ENCODE results near the gene BRD4. TPM values are rescaled to one million over a fixed set of nuclear protein-coding genes. Genes with fewer than 3 reads are reported as not detected.

The BRD4 gene
- total RNA-seq, 1 donor from 2014 or later: 152 TPM

DNA sequence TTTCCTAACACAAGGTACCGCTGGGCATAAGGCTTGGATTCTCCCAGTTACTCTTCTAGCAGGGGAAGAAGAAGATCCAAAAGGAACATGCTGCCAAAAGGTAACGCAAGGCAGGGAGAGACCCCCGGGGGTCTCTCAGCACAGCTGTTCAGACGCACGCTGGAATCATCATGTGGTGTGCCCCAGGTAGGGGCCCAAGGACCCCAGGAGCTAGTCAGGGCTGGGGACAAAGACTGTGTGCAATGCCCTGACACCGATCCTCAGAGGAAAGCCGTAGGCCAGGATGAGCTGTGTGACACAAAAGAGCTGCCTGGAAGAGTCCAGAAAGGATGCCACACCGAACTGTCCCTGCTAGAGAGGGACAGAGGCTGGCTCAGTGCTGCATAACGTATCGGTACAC lies 77.8 kb downstream of the BRD4 start:
- H3K36me3 Mint-ChIP-seq (ENCODE audit: low read depth): peaks cover 6% of the 10 kb centered on the region
- peaks cover 12% of the 10 kb centered on the region for H3K4me1 Mint-ChIP-seq
- DNase-seq (ENCODE audit: low read depth, low spot score): no peak
- H3K9me3 Mint-ChIP-seq: no peaks in the 10 kb centered on the region
- TF ChIP-seq, protein P1, sequence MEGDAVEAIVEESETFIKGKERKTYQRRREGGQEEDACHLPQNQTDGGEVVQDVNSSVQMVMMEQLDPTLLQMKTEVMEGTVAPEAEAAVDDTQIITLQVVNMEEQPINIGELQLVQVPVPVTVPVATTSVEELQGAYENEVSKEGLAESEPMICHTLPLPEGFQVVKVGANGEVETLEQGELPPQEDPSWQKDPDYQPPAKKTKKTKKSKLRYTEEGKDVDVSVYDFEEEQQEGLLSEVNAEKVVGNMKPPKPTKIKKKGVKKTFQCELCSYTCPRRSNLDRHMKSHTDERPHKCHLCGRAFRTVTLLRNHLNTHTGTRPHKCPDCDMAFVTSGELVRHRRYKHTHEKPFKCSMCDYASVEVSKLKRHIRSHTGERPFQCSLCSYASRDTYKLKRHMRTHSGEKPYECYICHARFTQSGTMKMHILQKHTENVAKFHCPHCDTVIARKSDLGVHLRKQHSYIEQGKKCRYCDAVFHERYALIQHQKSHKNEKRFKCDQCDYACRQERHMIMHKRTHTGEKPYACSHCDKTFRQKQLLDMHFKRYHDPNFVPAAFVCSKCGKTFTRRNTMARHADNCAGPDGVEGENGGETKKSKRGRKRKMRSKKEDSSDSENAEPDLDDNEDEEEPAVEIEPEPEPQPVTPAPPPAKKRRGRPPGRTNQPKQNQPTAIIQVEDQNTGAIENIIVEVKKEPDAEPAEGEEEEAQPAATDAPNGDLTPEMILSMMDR (conservative IDR thresholded peaks at IDR 0.05): no peak
- no peaks in the 10 kb centered on the region for H3K27me3 Mint-ChIP-seq (ENCODE audit: low read depth)
- no peak overlapping the region for H3K4me3 Mint-ChIP-seq
- no peak overlapping the region for H3K27ac Mint-ChIP-seq (ENCODE audit: unreplicated experiment)

DNA sequence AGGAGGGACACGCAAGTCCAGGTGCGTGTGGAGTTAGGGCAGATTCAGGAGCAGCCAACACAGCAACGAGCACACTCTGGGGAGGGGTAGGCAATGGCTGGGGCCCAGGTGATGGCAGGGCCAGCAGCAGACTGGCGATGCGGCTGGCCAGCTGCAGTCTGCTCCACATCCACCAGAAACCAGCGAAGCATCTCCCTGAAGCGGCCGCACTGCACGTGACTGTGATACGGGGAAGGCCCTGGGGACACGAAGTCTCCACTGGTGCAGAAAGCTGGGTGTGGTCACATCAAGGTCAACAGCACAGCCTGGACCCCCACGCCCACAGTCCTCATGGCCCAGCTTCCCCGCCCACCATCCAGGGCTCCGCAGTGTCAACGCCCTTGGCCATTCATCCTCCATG lies 78.8 kb downstream of the BRD4 start:
- Mint-ChIP-seq H3K4me3 (no peak overlapping the region), H3K9me3 (no peaks in the 10 kb centered on the region), H3K27me3 (ENCODE audit: low read depth) (no peaks in the 10 kb centered on the region), H3K36me3 (ENCODE audit: low read depth) (peaks cover 3% of the 10 kb centered on the region), H3K27ac (ENCODE audit: unreplicated experiment) (no peak overlapping the region), H3K4me1 (peaks cover 12% of the 10 kb centered on the region)
- TF ChIP-seq, protein P1 (conservative IDR thresholded peaks at IDR 0.05): no peak
- no peak for DNase-seq (ENCODE audit: low read depth, low spot score)

DNA sequence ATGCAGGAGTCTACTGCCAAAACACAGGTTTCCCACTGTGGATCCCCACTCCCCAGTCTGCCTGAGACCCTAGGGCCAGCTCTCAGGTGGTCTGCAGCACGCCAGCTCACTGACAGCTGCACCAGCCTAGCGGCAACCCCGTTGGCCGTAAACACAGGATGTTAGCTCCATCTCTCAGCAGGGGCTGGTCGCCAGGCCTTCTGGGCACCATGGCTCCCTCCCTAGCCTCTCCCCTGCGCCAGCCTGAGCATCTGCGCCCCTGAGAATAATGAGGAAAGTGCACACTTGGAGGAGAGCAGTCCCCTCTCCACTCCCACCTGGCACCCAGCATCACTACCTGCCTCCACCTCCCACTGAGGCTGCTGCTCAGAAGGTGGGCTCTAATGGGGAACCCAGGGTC lies 79.3 kb downstream of the BRD4 start:
- Mint-ChIP-seq H3K27ac (ENCODE audit: unreplicated experiment) (no peak overlapping the region), H3K4me3 (no peak overlapping the region), H3K9me3 (no peaks in the 10 kb centered on the region), H3K27me3 (ENCODE audit: low read depth) (no peaks in the 10 kb centered on the region), H3K4me1 (peaks cover 12% of the 10 kb centered on the region), H3K36me3 (ENCODE audit: low read depth) (peaks cover 2% of the 10 kb centered on the region)
- TF ChIP-seq, protein P1 (conservative IDR thresholded peaks at IDR 0.05): no peak
- no peak for DNase-seq (ENCODE audit: low read depth, low spot score)

DNA sequence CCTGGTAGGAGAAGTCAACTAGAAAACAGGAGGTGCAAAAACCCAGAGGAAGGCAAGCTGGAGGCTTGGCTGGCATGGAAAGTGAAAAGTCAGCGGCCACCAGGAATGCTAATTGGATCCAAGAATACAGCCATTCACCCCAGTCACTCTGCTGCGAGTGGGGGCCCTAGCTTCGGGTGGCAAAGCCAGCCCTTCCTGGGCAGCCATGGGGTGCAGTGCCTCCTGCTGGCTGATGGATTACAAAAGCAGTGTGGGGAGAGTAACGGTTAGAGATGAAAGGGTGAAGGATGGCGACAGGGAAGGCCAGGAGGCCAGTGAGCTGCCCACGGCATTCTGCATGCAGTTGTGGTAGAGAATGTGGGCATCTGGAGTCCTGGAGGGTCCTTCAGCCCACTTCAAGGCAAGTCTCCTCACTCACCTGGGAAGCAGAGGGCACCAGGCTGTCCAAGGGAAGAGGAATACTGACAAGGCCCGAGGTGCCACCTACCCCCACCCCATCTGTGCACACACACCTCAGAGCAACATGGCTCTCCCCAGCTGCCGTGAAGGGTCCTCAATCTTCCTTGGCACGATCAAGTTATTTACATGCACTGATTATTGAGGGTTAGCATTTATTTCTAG lies 79.8 kb downstream of the BRD4 start:
- no peaks in the 10 kb centered on the region for H3K9me3 Mint-ChIP-seq
- H3K27me3 Mint-ChIP-seq (ENCODE audit: low read depth): no peaks in the 10 kb centered on the region
- peaks cover 12% of the 10 kb centered on the region for H3K4me1 Mint-ChIP-seq
- peak; percentile 26 for DNase-seq (ENCODE audit: low read depth, low spot score)
- H3K4me3 Mint-ChIP-seq: no peak overlapping the region
- peaks cover 2% of the 10 kb centered on the region for H3K36me3 Mint-ChIP-seq (ENCODE audit: low read depth)
- H3K27ac Mint-ChIP-seq (ENCODE audit: unreplicated experiment): peak overlapping the region; percentile 37
- TF ChIP-seq, protein P1 (conservative IDR thresholded peaks at IDR 0.05): peak; percentile 45

DNA sequence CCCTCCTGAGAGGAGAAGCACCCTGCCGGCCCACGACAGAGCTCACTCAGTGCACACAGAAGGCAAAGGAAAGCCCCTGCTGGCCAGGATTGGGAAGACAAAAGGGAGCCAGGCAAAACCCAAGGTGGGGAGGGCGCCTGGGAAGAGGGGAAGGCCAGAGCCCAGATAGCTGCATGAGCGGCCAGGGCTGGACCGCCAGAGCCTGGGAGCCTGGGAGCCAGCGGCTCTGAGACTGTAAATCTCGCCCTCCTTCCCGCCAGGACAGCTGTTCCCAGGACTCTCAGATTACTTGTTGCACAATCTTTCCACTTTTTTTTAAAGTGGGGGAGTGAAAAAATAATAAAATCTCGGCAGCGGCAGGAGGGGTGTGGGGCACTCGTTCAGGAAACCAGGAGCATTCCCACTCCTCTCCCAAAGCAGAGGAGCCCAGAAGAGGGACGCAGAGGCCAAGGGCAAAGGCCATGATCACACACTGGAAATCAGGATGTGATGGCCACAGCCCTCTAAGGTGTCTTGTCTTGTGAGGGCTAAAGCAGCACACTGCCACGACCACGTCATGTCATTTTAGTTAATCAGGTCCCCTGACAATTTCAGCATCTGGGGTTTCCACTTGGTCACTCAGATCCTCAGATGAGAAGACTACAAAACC lies 80.5 kb downstream of the BRD4 start:
- Mint-ChIP-seq H3K27me3 (ENCODE audit: low read depth) (no peaks in the 10 kb centered on the region), H3K9me3 (no peaks in the 10 kb centered on the region), H3K4me1 (peaks cover 12% of the 10 kb centered on the region), H3K36me3 (ENCODE audit: low read depth) (peaks cover 2% of the 10 kb centered on the region), H3K27ac (ENCODE audit: unreplicated experiment) (no peak overlapping the region), H3K4me3 (no peak overlapping the region)
- DNase-seq (ENCODE audit: low read depth, low spot score): peak; percentile 53
- TF ChIP-seq, protein P1 (conservative IDR thresholded peaks at IDR 0.05): peak; percentile 55
